GM12873 (cell line): ENCODE measurements around the gene POU6F2.

Source experiments
- TF ChIP-seq, protein P1 (sequence below): IDR thresholded peaks from 2 replicates; pipeline ENCODE4 v1.5.1; 2012; ENCODE audit warnings: low read depth, mild to moderate bottlenecking, moderate library complexity, low read length, control low read depth; ENCODE audit not compliant: insufficient read depth; ENCODE audit errors: missing control alignments

The POU6F2 gene

GRCh38 chr7:38936641-38937040 lies 41.1 kb upstream of the POU6F2 start:
- TF ChIP-seq, protein P1, sequence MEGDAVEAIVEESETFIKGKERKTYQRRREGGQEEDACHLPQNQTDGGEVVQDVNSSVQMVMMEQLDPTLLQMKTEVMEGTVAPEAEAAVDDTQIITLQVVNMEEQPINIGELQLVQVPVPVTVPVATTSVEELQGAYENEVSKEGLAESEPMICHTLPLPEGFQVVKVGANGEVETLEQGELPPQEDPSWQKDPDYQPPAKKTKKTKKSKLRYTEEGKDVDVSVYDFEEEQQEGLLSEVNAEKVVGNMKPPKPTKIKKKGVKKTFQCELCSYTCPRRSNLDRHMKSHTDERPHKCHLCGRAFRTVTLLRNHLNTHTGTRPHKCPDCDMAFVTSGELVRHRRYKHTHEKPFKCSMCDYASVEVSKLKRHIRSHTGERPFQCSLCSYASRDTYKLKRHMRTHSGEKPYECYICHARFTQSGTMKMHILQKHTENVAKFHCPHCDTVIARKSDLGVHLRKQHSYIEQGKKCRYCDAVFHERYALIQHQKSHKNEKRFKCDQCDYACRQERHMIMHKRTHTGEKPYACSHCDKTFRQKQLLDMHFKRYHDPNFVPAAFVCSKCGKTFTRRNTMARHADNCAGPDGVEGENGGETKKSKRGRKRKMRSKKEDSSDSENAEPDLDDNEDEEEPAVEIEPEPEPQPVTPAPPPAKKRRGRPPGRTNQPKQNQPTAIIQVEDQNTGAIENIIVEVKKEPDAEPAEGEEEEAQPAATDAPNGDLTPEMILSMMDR, result no peak

GRCh38 chr7:38938001-38938485 lies 39.7 kb upstream of the POU6F2 start:
- TF ChIP-seq, protein P1, result no peak

DNA sequence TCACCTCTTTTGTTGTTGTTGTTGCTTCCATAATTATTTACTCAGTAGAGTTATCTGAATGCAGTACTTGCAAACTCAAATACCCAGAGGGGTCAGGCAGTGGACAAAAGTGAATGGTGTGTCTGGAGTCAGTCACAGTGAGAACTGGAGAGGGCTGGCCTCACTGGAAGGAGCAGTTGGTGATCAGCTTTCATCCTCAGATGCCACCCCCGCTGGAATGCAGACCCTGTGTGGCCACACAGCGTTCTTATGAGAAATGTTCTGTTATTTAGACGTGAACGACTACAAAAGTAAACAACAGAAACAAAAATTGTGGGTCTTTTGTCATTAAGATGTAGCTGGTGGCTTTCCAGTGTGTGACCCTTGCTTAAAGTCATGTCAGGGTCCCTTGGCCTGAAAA lies 39.1 kb upstream of the POU6F2 start:
- TF ChIP-seq, protein P1, result no peak

DNA sequence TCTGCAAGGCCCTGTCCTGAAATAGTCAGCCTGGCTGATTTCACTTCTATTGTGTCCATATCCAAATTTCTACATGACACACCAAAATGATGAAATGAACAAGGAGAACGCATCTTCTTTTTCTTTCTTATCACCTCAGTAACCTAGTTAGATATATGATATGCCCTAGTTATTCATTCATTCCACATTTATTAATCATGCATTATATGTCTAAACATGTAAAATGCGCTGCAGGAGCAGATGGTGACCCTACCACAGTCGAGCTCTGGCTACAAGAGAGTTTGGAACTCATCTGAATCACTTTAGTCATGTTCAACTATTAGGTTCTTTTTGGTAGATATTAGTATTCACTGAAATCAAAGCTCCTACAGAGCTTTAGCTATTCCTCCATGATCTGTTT lies 36.9 kb upstream of the POU6F2 start:
- TF ChIP-seq, protein P1, result no peak

GRCh38 chr7:38942431-38943051 lies 35.2 kb upstream of the POU6F2 start:
- TF ChIP-seq, protein P1, result no peak

GRCh38 chr7:38950309-38950708 lies 27.4 kb upstream of the POU6F2 start:
- TF ChIP-seq, protein P1, result no peak

GRCh38 chr7:38951213-38951612 lies 26.5 kb upstream of the POU6F2 start:
- TF ChIP-seq, protein P1, result no peak
